ENCODE measurements around the gene FRMPD4. TPM values are rescaled to one million over a fixed set of nuclear protein-coding genes. Genes with fewer than 3 reads are reported as not detected.
A peak's percentile ranks its signal among the peaks of the same experiment; 100 is the strongest.

Gene FRMPD4
- total RNA-seq, 1 experiment from 2014 or later = 0.24 TPM

DNA sequence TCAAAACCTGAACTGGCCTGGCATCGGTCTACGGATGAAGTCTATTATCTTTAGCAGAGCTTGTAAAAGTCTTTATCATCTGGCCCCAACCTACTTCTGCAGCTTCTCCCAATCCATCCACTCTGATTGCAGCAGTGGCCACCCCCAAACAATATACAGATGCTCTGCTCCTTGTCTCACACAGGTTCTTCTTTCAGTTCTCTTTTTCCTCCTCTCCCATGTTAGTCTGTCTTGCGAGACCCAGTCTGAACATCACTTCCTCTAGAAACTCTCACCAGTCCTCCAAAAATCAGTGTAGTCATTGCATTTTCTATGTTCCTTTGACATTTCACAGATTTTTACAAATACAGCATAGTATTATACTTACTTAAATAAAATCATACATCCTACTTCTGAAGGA is 163.0 kb downstream of the FRMPD4 start:
- no peak for DNase-seq (ENCODE audit: low read depth)

DNA sequence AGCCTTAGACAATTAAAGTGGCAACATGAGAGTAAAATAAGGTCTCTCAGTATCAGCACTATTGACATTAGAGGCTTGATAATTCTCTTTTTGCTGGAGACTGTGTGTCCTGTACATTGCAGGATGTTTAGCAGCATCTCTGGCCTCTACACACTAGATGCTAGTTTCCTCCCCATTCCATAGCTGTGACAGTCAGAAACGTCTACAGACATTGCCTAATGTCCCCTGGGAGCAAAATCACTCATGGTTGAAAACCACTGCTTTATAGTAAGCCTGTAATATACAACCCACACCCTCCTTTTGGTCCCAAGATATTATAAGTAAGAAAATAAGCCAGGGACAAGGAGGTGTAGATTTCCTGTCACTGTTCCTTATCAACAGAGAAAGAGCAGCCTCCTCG is 166.0 kb downstream of the FRMPD4 start:
- DNase-seq (ENCODE audit: low read depth) = no peak

DNA sequence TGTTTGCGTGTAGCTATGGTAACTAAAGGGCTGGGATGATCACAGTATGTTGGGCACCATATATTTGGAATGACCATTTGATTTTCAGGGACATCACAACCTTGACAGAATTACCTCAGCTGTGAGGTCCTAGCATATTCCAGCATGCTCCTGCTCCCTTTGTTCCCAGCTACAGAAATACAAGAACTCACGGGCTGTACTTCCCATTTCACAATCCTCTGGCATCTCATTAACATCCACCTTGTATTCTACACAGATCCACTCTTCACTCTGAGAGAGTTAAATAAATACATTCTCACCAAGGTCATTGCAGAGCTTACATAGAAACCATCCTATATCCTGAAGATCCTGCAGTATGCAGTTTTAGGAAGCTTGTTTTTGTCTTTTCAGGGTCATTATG is 169.7 kb downstream of the FRMPD4 start:
- no peak for DNase-seq (ENCODE audit: low read depth)

DNA sequence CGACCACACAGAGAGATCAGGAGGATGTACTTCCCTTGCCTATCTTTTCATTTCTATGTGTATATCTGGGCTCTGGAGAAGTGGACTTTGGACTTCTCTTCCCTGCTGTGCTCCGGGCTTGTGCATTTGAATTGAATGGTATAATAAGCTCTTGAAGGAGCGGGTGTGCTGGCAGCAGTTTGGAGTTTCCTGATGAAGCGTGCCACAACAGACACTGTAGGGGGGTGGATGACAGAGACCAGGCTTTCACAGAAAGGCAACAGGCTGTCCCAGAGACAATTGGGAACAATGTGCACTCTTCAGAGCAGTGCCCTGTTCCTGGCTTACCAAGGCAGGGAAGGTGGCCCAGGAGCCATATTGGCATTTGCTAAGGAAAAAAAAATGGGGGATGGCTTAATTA is 170.1 kb downstream of the FRMPD4 start:
- DNase-seq (ENCODE audit: low read depth) = no peak

DNA sequence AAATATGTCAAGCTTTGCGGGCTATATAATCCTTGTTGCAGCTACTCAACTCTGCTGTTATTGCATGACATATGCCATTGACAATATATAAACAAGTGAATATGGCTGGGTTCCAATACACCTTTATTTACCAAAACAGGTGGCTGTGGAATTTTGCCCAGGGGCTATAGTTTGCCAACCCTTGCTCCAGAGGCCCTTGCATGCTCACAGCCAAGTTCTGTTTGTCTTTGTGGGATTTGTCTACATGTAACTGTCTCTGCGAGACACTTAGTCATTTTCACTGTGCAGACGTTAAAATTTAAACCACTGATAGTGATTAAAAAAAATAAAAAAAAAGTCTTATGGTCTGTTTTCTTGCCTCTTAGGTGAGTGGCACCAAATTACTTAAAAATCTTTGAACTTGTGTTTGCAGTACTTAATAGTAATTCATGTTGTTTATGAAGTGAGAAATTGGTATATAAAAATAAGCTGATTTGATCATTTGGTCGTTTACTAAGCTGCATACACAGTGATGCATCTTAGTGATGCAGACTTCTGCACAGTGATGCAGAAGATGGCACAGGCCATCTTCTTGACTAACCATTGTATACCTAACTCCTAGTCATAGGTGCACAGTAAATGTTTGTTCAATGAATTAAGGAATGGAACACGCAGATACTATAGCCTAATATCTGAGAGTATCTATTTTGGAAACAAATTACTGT is 170.9 kb downstream of the FRMPD4 start:
- no peak for DNase-seq (ENCODE audit: low read depth)

DNA sequence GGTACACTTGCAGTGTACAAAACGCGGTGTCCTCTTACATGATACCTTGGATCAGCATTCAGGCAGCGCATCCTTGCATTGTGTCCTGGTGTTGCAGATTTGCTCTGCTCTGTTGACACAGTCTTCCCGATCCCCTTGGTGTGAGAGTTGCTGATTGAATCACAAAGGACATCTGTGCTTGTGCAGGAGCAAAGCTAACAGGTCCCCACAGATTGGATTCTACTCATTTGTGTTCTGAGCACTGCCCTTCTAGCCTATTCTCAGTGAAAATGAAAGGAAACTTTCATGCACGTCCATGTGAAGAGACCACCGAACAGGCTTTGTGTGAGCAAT is 171.4 kb downstream of the FRMPD4 start:
- DNase-seq (ENCODE audit: low read depth) = no peak

DNA sequence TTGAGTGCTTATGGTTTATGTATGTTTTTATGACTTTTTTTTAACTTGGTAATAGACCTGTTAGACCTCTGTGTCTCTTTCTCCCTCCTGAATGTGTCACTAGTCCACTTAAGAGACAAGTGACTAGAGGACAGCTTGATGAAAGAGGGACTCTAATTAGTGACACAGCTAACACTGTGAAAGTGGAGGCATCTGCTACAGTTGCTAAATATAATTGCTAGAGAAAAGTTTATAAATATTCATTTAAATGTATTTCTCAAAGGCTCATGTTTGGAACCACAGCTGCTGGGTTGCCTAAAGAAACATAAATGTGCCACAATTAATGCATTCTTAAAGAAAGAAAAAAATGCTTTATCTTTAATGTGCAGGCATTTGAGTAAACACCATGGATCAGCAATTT is 176.4 kb downstream of the FRMPD4 start:
- no peak for DNase-seq (ENCODE audit: low read depth)

DNA sequence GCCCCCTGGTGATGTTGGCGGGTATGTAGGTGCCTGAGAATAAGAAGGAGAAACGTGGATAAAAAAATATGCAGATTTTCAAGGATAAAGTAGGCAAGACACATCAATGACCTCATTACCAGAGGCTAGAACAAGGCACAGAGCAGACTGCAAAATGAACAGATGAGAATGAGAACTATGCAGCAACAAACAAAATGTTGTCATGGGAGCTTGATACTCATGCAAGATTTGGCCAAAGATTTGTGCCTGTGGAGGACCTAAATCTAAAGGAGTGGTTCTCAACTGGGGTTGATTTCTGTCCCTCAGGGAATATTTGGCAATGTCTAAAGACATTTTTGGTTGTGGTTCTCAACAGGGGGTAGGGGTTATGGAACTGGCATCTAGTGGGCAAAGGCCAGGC is 177.3 kb downstream of the FRMPD4 start:
- no peak for DNase-seq (ENCODE audit: low read depth)

DNA sequence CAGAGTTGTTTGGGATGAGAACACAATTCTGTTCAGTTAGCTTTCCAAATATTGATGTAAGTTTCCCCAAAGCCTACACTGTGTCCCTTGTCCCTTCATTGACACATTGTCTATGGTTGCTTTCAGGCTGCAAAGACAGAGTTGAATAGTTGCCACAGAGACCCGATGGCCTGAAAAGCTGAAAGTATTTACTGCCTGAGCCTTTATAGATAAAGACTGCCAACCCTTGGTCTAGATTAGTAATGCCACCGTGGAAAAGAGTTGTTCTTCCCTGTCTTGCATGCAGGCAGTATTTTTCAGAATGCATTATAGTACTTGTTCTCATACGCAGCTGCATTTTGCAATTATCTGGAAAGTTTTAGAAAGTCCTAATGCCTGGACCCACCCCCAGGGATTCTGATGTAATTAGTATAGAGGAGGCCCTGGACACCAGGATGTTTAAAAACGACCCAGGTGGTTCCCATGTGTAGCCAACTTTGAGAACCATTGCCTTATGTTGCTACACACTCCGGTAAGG is 180.8 kb downstream of the FRMPD4 start:
- DNase-seq (ENCODE audit: low read depth) = no peak

DNA sequence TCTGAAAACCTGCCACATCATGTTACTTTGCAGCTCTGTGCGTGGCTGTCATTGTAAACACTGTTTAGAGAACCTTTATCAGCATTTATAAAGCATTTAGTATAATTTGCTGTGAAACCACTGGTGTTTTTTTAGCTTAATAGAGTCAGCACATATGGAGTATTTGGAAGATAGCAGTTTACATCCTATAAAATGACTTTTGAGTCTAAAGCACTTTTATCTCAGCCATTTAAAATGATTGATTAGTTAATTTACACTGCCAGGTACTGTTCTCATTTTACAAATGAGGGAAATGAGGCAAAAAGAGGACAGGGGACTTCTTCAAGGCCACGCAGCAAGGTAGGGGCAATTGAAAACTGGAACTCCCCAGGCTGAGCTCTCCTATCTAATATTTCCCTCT is 181.7 kb downstream of the FRMPD4 start:
- no peak for DNase-seq (ENCODE audit: low read depth)

DNA sequence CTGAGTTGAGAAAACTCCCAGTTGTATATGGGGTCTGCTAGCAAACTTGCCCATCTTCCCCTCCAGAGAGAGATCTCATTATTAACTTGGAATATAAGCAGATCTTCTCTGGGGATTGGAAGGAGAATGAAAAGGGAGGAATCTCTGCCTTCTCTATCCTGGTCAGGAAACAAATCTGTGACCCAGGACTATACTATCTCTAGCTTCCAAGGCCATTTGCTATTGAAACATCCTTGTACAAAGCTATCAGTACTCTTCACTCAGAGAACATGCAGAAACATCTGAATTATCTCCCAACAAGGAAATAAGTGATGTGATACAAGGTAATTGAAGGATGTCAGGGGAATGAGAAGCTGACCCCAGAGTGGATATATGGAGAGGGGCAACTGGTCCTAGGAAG is 183.8 kb downstream of the FRMPD4 start:
- DNase-seq (ENCODE audit: low read depth) = no peak

DNA sequence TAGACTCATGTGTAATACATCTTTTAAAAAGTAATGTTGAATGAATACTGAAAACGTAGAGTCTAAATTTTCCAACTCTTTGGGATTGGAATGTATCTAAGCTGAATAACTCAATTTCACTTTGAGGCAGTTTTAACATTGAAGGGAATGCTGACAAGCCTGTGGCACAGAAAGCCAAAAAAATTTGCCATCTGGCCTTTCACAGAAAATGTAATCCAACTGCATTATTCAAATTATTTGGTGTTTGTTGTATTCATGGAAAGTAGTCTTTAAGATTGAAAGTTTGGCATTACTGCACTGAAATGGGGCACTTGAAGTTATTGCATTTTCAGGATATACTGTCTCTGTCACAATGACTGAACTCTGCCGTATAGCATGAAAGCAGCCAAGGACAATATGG is 186.9 kb downstream of the FRMPD4 start:
- DNase-seq (ENCODE audit: low read depth) = no peak

DNA sequence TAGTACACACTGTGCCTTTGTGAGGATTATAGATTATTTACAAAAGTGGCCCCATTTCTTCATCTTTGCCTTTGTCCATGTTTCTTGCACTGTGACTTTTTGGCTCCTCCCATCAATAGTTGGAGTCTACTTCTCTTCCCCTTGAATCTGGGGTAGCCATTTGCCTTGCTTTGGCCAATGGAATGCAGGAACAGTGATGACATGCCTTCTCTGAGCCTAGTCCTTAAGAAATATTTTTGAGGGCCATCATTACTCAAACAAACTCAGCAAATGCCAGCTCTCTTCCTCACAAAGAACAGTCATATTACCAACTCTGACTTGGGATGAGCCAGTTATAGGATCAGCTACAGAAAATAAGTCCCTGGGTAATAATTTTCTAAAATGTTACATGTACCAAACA is 189.6 kb downstream of the FRMPD4 start:
- DNase-seq (ENCODE audit: low read depth) = no peak

DNA sequence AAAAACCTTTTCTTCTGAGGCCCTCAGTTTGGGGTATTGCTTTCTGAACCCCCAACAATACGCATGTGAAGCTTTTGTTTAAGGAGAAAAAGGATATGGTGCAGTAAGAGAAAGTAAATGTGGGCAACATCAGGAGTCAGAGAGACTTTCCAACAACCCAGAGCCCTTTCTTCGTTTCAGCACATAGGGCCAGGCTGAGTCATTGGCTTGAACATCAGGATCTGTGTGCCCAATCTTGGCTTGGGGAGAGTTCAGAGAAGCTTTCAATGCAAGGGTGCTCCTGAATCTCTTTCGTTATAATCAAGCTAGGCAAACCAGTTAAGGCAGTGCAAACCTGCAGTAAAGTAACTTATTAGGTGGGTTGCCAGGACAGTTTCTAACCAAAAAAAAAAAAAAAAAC is 191.2 kb downstream of the FRMPD4 start:
- peak; percentile 13 for DNase-seq (ENCODE audit: low read depth)

DNA sequence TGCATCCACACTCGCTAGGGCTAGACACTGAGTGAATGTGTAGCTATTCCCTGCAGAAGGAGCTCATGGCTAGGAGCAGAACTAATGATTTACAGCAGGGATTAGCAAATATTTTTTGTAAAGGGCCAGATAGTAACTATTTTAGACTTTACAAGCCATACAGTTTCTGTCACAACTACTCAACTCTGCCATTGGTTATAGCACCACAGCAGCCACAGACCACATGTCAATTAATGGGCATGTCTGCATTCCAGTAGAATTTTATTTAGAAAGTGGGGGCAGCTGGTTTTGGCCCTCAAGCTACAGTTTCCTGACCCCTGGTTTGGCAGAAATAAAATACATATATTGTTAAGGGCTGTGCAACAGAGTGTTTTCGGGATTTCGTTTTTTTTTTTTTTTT is 192.6 kb downstream of the FRMPD4 start:
- peak; percentile 39 for DNase-seq (ENCODE audit: low read depth)

DNA sequence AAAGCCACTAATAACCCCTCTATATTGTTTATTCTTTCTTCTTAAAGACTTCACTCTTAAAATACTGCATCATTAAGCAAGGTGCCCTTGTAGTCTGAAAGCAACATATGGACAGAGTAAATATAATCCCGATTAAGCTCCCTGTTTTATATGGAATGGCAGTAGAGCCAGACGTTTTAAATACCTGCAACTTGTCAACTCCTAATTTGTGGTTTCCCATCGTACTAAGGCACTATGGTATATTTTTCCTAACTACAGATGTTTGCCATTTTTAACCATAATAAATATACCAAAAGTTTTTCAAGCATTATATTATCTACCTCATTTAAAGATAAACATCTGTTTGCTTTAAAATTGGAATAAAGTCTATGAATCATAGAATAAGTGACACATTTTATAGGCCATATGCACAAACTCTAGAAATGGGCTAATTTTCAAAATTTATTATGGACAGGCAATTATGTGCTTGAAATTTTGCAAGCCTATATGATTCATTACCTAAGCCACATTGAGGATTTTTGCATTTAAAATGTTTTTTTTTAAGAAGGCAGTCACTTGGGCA is 194.6 kb downstream of the FRMPD4 start:
- no peak for DNase-seq (ENCODE audit: low read depth)

DNA sequence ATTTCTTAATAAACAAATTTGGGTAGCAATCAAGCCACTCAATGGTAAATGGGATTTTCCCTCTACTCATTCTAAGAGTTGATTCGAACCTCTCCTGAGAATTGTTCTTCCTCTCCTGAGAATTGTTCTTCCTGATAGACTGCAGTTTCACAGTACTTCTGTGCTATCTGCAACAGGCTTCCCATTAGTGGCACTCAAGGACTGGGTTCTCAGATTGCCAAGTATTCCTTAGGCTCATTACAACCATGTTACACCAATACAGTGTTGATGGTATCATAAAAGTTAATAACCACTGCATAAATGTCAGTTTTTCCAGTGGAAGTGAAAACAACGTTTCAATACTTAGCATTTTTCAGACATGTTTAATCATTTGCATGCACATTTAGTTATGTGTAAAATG is 201.6 kb downstream of the FRMPD4 start:
- no peak for DNase-seq (ENCODE audit: low read depth)

DNA sequence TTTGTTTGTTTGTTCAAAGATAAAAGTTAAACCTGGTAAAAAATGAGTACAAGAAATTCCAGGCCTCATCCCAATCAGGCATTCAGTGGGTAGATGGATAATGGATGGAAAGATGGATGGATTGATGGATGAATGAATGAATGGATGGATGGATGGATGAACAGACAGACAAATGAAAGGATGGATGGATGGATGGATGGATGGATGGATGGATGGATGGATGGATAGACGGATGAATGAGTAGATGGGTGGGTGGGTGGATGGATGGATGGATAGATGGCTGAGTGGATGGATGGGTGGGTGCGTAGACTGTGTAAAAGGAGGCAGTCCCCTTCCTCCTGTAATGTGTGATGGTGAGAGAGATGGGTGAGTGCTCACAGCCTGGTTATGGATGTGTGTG is 206.7 kb downstream of the FRMPD4 start:
- DNase-seq (ENCODE audit: low read depth) = no peak

DNA sequence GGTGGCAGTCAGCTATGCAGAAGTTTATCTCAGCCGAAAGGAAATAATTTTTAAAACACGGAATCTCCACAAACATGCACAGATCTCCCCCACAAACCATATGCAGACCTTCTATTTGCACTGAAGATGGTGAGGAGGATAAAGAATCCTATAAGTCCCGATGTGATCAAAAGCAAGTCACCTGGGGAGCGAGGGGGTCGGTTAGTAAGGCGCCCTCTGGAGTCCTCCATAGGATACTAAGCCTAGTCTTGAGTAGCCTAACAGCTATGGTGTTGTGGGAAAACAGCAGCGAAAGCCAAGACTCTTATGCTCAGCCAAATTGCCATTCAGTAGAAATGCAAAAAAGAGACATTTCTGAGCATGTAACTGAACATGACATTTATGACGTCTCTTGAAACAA is 210.9 kb downstream of the FRMPD4 start:
- DNase-seq (ENCODE audit: low read depth) = no peak

DNA sequence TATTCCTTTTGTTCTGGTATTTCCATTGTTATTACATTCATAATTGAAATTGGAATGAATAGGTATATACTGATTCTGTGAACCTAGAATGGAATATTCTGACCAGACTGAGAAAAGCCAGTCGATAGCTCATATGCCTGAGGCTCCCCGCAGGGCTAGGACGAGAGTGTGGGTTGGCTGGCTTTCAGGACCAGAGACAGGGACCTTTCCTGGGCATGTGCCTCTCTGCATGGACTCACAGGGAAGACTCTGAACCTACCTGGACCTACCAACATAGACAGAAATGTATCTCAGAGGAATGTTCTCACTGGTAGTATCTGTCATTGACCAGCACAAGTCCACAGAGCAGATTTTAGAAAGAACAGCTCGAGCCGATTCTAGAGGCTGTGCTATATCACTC is 214.6 kb downstream of the FRMPD4 start:
- no peak for DNase-seq (ENCODE audit: low read depth)

DNA sequence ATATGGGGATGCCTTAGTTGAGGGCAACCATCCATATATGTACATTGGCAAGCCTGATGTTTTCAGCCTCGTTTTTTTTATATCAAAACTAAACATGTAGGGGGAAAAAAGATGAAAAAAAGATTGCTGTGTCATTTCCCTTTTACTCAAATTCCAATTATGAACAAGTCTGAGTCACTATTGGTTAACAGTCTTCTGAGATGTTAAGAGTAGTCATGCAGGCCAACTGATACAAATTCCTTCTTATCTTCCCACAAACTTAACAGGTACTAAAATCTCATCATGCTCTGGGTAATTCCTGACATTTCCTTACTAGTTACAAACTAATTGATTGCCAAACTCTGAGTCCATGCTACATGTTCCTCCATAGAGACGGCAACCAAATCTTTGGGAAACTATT is 222.1 kb downstream of the FRMPD4 start:
- peak; percentile 68 for DNase-seq (ENCODE audit: low read depth)

DNA sequence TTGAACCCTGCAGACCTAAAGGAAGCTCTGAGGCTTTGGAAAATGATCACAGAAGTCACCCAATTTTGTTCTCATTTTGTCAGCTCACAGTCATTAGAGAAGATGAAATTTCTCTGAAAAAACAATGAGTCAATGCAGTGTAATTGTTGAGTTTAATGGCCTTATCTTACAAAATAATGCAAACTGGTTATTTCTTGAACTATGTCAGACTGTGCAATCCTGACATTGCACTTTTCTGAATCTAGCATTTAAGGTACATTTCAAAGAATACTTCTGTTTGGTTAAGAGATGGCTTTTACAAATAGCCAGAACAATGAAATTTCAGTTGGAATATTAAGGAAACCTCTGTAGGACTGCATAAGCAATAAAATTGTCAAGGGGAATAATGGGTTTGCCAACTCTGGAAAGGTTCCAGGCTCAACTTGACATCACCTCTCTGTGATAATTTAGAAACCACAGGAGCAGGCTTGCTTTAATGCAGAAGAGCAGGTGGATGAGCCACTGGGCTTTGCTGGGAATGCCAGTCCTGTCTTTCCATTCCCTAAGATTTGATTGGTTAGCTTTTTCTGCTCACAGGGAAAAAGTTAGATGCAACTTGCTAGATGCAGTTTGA is 222.8 kb downstream of the FRMPD4 start:
- DNase-seq (ENCODE audit: low read depth) = peak; percentile 17

DNA sequence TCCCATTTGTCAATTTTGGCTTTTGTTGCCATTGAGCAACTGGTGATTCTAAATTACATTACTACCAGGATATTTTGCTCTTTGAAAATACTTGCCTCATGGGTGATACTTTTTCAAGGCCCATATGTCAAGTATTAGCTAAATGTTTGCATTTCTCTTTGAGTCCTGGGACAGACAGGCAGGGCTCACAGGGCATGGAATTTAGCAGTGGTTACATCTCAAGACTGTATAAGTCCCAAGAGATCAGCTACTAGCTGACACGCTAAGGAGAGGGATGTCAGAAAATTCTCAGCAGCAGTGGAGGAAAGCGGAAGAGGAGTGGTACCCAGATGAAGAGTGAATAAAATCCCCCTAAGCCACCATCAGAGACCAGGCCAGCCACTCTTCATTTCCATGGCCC is 224.9 kb downstream of the FRMPD4 start:
- no peak for DNase-seq (ENCODE audit: low read depth)

DNA sequence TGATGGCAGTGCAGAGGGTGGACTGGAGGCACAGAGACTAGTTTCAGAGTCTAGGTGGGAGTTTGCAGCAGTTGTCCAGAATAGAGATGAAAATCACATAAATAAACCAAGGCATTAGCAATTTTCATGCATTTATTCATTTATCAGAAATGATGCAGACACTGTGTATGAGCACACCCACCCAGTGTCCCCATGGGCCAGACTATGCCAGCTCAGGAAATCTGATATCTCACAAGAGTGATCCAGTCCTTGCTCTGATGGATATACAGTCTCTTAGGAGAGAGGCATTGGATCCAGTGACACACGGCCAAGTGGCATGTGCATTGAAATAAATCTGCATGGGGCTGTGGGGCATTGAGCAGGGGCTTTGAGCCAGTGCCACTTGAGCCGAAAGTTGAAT is 228.2 kb downstream of the FRMPD4 start:
- DNase-seq (ENCODE audit: low read depth) = no peak
